HG03469 (cell line): ENCODE measurements around the gene GJC1.

Source experiments
- ATAC-seq: cut with Tn5 transposase; IDR thresholded peaks from one replicate; pipeline ENCODE4 v1.9.1; 2021; ENCODE audit warnings: mild to moderate bottlenecking, moderate library complexity, moderate number of reproducible peaks; ENCODE audit not compliant: unreplicated experiment

Gene GJC1

DNA sequence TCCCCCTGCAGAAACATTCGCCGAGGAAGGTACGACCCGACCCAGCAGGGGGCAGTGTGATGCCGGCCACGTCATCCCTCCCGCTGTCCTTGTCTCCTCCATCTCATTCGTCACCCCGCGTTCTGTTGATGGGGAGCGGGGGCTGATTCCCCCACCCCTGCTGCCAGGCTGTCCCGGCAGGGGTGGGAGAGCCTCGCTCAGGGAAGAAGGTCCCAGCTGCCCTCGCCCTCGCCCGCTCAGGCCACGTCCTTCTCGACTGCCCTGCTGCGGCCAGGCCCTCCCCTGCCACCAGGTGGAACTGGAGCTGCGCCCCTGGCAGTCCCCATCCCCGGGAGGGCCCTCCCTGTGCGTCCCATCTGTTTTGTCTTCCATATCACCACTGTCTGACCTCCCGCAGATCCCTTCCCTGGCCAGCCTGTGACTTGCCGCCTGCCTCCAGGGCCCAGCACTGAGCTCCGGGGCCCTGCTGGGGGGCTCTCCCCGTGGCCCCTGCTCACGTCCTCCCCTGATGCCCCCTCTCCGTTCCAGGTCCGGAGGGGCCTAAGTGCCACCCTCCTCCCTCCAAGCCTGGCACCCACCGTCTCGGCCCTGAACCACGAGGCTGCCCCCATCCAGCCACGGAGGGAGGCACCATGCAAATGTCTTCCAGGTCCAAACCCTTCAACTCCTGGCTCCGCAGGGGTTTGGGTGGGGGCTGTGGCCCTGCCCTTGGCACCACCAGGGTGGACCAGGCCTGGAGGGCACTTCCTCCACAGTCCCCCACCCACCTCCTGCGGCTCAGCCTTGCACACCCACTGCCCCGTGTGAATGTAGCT, 50.7 kb downstream of the GJC1 start:
- ATAC-seq, result no peak

GRCh38 chr17:44778656-44779210, 51.4 kb downstream of the GJC1 start:
- no peak for ATAC-seq

DNA sequence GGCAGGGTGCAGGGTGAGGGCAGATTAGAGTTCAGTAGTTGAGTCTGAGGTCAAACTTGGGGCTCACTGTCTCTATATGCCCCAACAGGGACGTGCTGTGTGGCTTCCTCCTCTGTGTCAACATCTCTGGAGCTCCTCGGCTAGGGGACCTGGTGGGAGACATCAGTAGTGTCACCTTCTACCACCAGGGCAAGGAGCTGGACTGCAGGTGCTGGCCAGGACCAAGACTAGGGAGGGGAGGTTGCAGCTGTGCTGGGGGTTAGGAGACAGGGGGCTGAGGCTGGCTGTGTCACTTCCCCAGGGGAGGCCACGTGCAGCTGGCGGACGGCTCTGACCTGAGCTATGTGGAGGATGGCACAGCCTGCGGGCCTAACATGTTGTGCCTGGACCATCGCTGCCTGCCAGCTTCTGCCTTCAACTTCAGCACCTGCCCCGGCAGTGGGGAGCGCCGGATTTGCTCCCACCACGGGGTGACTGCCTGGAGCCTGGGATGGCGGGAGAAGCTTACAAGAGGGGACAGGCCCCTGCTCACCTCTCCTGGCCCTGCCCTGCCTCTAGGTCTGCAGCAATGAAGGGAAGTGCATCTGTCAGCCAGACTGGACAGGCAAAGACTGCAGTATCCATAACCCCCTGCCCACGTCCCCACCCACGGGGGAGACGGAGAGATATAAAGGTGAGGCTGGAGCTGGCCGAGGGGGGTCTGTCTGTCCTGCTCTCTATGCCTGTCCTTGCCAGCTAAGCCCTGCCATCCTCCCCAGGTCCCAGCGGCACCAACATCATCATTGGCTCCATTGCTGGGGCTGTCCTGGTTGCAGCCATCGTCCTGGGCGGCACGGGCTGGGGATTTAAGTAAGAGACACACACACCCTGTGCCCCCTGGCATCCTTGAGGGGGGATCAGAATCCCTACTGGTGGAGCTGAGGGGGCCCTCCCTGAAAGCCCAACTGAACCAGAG, 52.4 kb downstream of the GJC1 start:
- no peak for ATAC-seq

GRCh38 chr17:44776628-44777393, 53.3 kb downstream of the GJC1 start:
- ATAC-seq, result no peak

GRCh38 chr17:44775838-44776621, 54.1 kb downstream of the GJC1 start:
- ATAC-seq, result no peak

DNA sequence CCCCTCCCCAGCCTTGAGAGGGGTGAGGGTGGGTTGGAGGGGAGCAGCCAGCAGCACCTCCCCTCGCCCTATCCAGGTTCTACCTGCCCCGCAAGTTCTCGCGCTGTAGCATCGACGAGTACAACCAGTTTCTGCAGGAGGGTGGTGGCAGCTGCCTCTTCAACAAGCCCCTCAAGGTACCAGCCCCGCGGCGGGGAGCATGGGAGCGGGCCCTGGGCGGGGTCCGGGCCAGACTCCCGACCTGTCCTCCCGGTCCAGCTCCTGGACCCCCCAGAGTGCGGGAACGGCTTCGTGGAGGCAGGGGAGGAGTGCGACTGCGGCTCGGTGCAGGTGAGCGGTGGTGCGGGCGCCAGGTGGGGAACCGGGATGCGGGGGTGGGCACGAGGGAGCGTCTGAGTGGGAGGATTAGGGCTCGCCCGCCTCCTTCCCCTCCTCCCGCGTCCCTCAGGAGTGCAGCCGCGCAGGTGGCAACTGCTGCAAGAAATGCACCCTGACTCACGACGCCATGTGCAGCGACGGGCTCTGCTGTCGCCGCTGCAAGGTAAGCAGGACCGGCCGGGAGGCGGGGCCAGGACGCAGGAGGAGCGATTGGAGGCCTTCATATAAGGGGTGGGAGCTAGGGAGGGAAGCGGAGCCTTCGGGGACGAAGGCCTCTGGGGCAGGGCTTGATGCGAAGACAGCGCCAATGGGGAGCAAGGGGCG, 54.8 kb downstream of the GJC1 start:
- ATAC-seq, result peak; percentile 62

GRCh38 chr17:44774271-44775135, 55.6 kb downstream of the GJC1 start:
- no peak for ATAC-seq

GRCh38 chr17:44773140-44773539, 56.9 kb downstream of the GJC1 start:
- no peak for ATAC-seq

DNA sequence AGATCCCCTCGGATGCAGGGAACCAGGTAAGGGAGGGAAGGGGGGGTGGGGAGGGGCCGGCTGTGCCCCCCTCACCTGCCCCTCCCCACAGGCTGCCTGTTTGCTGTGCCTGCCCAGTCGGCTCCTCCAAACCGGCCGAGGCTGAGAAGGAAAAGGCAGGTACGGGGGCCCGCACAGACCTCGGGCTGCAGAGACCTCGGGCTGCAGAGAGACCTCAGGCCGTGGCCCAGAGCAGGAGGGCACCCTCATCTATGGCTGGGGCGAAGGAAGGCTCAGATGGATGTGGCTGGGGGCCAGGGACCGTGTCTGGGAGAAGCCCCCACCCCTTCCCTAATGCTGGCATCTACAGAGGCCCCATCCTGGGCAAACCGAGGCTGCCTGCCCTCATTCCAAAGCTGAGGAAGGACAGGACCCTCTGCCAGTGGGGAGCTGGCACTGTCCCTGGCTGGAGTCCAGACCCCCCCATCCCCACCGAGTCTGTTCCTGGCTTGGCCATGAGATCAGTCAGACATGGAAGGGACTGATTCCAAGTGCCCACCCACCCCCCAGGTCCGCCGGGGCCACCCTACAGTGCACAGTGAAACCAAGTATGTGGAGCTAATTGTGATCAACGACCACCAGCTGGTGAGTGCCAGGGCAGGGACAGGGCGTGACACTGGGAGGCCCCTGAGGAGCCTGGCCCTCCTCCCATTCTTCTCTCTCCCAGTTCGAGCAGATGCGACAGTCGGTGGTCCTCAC, 57.6 kb downstream of the GJC1 start:
- ATAC-seq, result no peak

- ATAC-seq, result no peak
These were observed 59.7 kb downstream of the GJC1 start for GRCh38 chr17:44770166-44770925.

DNA sequence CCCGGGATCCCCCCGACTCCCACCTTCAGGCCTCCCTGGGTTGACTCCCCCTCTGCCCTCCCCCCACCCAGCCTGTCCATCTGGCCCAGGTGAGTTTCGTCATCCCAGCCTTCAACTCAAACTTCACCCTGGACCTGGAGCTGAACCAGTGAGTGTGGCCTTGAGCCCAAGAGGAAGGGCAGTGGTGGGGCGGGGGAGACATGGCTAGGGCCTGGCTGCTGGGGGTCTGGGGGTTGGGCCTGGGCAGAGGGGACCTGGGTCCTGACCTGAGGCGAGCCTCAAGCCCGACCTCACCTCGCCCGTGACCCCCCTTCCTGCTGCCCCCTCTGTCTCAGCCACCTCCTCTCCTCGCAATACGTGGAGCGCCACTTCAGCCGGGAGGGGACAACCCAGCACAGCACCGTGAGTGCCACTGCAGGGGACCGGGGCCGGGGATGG, 60.4 kb downstream of the GJC1 start:
- no peak for ATAC-seq

GRCh38 chr17:44769230-44769629, 60.9 kb downstream of the GJC1 start:
- ATAC-seq, result no peak

DNA sequence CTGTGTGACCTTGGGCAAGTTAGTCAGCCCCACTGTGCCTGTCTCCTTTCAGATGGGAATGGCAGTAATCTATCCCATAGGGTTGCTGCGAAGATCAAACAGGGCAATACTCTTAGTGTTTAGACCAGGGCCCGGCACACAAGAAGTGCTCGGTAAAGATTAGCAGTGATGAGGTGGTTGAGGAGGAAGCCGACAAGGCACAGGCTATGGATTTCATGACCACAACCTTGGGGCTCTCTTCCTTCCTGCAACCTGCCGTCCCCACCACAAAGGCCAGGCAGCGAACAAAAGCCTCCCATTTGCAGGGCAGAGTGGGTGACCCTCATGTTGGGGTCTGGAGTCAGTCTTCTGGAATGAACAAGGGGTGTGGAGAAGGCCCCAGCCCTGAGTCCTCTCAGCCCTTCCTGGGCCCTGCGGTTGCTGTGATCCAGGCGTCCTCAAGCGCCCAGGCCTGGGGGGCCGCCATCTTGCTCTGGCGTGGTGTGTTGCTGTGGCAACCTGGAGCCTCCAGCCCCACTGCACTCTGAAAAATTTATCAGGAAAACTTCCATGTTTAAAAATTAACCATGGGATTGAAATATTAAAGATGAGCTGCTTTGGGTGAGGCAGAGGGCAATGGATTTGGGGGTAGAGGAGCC, 61.5 kb downstream of the GJC1 start:
- no peak for ATAC-seq

DNA sequence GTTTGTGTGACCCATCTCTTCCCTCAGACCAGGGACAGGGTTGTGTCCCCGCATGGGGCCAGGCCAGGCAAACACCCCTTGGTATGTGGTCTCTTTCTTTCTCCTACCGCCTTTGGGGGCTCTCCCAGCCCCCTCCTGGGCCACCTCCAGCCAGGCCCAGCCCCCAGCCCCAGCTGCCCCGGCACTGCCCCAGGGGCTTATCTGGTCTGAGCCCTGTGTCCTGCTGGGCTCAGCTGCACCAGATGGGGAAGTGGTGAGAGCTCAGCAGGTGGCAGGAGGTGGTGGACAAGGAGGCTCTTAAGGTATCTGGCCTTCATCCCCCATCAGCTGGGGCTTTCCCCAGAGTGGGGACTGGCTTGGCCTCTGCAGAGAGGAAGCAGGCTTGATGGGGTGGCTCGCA, 62.6 kb downstream of the GJC1 start:
- ATAC-seq, result no peak

GRCh38 chr17:44766409-44767038, 63.6 kb downstream of the GJC1 start:
- ATAC-seq, result no peak

- no peak for ATAC-seq
These were observed 64.1 kb downstream of the GJC1 start for GRCh38 chr17:44765965-44766364.
